Hematopoietic multipotent progenitor cell treated with erythropoietin and hydrocortisone succinate and interleukin-3 and kit ligand, for 15 days (in vitro differentiated cells): ENCODE results near the gene FBXW8.

Experiments used
- DNase-seq: peaks from one replicate; pipeline ENCODE4 v3.0.0-alpha.2; 2015; ENCODE audit warnings: low spot score

Gene FBXW8

GRCh38 chr12:116959198-116959460 lies 48.4 kb downstream of the FBXW8 start:
- DNase-seq, result no peak

DNA sequence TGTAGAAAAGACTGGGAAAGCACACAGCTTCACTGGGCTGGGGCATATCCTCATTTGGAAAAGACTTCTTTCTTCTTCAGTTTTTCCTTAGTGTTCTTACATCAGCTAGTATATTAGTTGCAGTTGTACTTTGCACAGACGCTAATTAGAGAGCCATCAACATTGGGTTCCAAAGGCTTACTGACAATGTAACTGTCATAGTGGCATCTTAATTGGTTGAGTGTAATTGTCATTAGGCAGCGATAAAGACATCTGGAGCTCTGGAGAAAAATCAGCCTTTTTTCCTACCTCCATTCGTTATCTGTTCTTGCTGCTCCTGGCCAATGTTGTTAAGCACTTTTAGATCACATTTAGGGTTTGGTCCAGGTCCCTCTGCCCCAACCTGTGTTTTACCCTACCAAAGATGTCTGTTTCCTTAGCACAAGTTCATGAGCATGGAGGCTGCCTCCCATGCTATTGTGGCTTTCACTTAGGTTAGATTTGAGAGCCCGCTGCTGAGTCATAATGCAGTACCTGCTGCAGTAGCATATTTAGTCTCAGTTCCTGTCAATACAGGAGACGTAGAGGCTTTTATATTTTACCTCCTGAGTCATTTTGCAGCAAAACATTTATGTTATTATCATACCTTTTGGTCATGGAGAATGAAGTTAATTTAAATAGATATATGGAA lies 49.2 kb downstream of the FBXW8 start:
- DNase-seq, result no peak

GRCh38 chr12:116962197-116962596 lies 51.4 kb downstream of the FBXW8 start:
- no peak for DNase-seq

DNA sequence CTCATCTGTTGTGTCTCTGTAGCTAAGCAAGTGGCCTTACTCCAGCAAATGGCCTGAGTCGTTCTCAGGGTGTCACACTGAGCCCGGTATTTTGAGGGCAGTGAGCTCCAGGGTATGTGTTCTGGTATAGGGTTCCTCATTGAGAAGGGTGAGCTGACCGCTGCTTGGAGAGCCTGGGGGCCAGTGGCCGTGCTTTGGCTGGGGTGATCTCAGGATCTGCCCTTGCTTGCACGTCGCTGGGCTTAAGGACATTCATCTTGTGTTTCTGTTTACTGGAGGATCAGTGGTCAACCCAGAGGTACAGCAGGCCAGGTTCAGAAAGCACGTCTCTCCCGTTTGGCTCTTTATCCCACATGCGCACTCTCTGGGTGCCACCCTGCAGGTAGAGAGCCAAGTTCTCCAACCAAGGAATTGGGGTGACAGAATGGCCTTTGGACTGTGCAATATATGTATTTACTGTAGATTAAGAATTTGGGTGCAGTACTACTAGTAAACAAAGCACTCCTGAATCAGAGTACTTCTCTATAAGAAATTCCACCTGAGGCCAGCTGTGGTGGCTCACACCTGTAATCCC lies 52.1 kb downstream of the FBXW8 start:
- DNase-seq, result no peak

GRCh38 chr12:116964054-116965050 lies 53.6 kb downstream of the FBXW8 start:
- no peak for DNase-seq

- DNase-seq, result no peak
Observed at GRCh38 chr12:116968986-116969385, 58.2 kb downstream of the FBXW8 start.

DNA sequence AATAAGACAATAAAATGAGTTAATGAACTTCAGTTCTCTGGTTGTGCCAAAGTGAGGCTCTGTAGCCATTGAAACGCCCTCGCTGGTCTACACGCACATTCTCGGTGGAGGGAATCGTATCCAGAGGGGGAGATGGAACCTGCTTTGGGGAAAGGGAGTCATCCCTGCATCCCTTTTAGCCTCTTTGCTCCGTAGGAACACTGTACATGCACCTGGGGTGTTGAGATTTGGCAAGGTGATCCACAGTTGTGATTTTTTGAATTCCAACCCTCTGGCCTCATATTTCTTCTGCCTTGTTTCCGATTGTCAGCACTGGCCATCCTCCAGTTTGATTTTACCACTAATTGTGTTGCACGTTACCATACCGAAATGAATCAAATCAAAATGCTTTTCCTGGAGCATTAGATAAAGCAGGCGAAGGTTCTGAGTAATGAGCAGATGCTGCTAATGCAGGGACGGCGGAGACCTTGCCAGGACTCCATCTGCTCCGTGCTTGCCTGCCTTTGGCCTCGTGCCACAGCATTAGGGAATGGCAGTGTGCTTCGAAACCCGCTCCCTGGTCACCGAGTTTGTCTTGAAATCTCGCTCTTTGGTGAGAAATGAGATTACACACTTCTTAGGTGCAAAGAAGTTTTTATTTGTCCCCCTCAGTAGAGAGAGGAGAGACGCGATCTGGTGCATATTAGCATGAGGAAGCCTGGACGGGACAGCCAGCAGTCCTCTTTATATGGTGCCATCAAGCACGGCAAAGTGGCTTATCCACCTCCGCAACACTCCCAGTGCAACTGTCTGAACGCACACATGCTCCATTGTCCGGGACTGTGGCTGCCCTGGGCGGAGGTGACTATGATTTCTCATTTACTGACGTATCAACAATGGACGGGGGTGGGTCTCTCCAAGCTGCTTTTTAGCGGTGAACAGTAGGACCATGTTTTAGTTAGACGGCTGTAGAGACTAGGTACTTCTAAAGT lies 59.1 kb downstream of the FBXW8 start:
- no peak for DNase-seq

DNA sequence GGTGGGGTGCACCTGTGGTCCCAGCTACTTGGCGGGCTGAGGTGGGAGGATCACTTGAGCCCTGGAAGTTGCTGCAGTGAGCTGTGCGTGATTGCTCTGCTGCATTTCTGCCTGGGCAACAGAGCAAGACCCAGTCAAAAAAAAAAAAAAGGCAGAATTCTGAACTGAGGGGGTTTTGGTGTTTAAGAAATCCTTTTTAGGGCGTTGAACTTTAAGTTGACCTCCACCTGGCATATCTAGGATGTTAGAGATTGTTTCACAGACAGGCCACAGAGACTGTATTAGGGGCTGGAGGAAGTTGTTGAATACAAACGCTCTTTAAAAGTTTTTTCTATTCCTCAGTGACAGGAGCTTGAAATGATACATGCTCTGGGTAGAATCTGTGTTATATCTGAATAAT lies 60.5 kb downstream of the FBXW8 start:
- DNase-seq, result no peak

GRCh38 chr12:116975779-116976393 lies 65.1 kb downstream of the FBXW8 start:
- DNase-seq, result no peak

DNA sequence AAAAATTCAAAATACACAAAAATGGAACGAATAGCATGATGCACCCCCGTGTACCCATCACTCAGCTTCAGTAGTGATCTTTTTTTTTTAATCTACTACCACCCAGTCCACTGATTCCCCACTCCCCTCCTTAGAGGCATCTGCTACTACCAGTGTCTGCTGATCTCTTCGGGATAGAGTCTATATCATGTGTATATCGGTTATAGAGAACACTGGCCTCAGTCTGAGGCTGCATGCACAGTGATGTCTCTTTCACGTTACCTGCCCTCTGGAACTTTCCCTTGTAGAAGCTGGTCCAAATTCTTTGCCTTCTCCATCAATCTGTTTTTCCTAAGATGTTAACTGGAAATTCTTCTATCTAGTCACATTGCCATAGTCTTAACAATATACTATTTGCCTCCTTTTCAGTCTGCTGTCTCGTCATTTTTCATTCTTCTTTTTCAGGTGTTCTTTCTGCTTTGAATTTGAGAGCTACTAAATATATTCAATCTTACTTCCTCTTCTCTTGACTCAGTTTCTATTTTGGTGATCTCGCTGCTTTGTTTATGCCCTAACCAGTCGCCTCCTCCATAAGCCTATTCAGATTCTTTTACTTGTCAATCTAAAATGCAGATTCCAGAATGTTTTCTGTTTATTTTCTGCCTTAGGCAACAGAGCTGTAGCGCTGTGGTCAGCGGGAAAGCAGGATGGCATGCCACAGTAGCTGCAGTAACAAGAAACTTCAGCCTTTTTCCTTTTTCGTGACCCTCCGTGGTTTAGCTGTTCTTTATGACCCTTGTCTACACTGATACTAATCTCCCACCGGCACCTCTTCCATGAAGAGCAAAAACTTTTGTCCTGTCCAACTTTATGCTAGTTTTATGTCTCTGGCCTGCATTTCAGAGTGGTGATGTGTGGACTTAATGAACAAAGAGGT lies 67.0 kb downstream of the FBXW8 start:
- no peak for DNase-seq

GRCh38 chr12:116978791-116979508 lies 68.2 kb downstream of the FBXW8 start:
- no peak for DNase-seq

- no peak for DNase-seq
Observed at GRCh38 chr12:116980083-116980482, 69.3 kb downstream of the FBXW8 start.

GRCh38 chr12:116982791-116983411 lies 72.2 kb downstream of the FBXW8 start:
- no peak for DNase-seq

DNA sequence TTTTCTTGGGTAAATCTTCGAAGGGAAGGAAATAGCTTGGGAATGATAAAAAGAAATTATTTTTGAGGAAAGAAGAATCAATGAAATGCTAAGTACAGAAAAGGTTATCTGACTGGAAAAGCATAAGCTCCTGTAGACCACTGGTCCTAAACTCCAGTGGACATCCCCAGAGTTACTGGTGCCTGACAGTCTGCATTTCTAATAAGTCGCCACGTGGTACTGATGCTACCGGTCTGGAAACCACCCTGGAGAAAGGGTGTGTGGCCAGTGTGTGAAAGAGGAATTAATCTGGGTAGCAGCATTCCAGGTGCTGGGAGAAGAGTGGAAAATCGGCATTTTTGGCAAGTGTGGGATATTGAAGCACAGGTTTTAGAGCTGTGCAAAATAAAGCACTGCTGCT lies 73.3 kb downstream of the FBXW8 start:
- no peak for DNase-seq

- no peak for DNase-seq
Observed at GRCh38 chr12:116990329-116990728, 79.6 kb downstream of the FBXW8 start.

GRCh38 chr12:116990971-116991966 lies 80.5 kb downstream of the FBXW8 start:
- no peak for DNase-seq

GRCh38 chr12:116996093-116996492 lies 85.3 kb downstream of the FBXW8 start:
- DNase-seq, result no peak

DNA sequence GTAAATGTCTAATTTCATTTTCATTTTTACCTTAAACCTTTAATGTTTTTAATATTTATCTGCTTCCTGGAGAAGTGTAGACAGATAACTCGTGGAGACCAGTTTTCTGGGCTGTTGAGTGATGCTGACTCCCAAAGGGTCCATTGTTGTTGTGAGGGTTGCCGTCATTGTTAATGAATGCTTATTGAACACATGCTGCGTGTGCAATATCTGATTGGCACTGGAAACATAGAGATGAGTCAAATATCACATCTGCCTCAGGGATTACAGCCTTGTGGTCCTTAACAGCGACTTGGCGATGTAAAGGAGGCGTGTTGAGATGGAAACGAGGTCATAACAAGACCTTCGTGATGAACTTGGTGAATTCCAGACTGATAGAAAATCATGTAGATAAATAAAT lies 85.9 kb downstream of the FBXW8 start:
- no peak for DNase-seq
